Tibial artery (tissue), 4 donors: ENCODE measurements around the gene AKIP1.

ENCODE experiments used
- DNase-seq, 2 donors: peaks; one replicate each; pipeline ENCODE4 v3.0.0-alpha.2; 2019
- H3K27ac ChIP-seq, 2 donors: fragments of 200-600 bp; sonication (generic) in 1 of 2; 1 replicate in 1 of 2; 2 replicates in 1 of 2; pipeline ENCODE4 v1.5.1; 2018 to 2019; ENCODE audit warnings: mild to moderate bottlenecking in 1 of 2
- H3K27me3 ChIP-seq, 2 donors: fragments of 200-600 bp; sonication (generic) in 1 of 2; one replicate each; pipeline versions ENCODE4 v1.5.1 to v1.6.0; 2016 to 2019
- H3K36me3 ChIP-seq, 3 donors: fragments of 200-600 bp; sonication (generic) in 2 of 3; one replicate each; pipeline ENCODE4 v1.5.1; 2016 to 2019; ENCODE audit warnings: mild to moderate bottlenecking in 2 of 3
- H3K4me1 ChIP-seq, 4 donors: fragments of 200-600 bp; sonication (generic) in 2 of 4; 1 replicate in 3 of 4; 2 replicates in 1 of 4; pipeline ENCODE4 v1.5.1; 2016 to 2019
- H3K4me3 ChIP-seq, 2 donors: fragments of 200-600 bp; sonication (generic) in 1 of 2; 1 replicate in 1 of 2; 2 replicates in 1 of 2; pipeline ENCODE4 v1.5.1; 2018 to 2019; ENCODE audit warnings: mild to moderate bottlenecking in 2 of 2
- H3K9me3 ChIP-seq, 3 donors: fragments of 200-600 bp; sonication (generic) in 1 of 3; one replicate each; pipeline ENCODE4 v1.5.1; 2016 to 2019
- CTCF ChIP-seq, 2 experiments: fragments of 200-600 bp in 1 of 2; fragments of 450-650 bp in 1 of 2; IDR thresholded peaks; one replicate each; pipeline ENCODE4 v1.5.1; 2017 to 2019; ENCODE audit warnings: antibody characterized with exemption in 2 of 2, mild to moderate bottlenecking in 1 of 2, moderate library complexity in 1 of 2
- intact Hi-C: fragments of 100-400 bp; cut with DNase I; formaldehyde crosslinking; loops from one replicate; pipeline ENCODE4 v1.15.0; 2023; ENCODE audit warnings: low total_unique reads

The AKIP1 gene

DNA sequence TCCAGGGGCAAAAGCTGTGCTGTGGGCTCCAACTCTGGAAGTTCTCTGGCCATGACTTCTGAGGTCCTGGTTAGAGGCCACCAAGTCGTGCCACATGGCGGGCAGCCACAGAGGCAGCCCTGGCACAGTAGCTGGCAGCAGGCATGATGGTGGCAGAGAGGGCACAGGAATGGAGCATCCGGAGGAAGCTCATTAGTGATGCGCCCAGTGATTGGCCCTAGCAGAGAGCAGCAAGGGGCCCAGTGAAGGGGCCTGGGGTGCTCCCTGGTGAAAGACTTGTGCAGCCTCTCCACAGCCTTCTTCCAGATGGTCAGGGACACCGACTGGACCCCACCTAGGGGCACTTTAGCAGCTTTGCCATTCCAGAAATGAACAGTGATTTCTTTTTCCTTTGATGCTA is 14.7 kb downstream of the AKIP1 start:
- no peaks in the 10 kb centered on the region for H3K9me3 ChIP-seq
- H3K4me3 ChIP-seq, result no peak overlapping the region
- no peak overlapping the region for H3K27ac ChIP-seq
- no peak for DNase-seq
- intact Hi-C loops, result no loop called here
- H3K4me1 ChIP-seq, result no peaks in the 10 kb centered on the region
- H3K36me3 ChIP-seq, result peaks cover 16 to 45% (median 31%) of the 10 kb centered on the region in 3 donors
- H3K27me3 ChIP-seq, result no peaks in the 10 kb centered on the region
- TF ChIP-seq CTCF (IDR thresholded peaks at IDR 0.05), result no peak

- TF ChIP-seq CTCF (IDR thresholded peaks at IDR 0.05), result no peak
- Histone ChIP-seq H3K9me3 (no peaks in the 10 kb centered on the region), H3K4me1 (no peaks in the 10 kb centered on the region), H3K27me3 (no peaks in the 10 kb centered on the region), H3K4me3 (no peak overlapping the region), H3K27ac (no peak overlapping the region), H3K36me3 (peaks cover 15 to 39% (median 28%) of the 10 kb centered on the region in 3 donors)
- intact Hi-C loops, result no loop called here
- no peak for DNase-seq
Measured at GRCh38 chr11:8926236-8926635, 15.2 kb downstream of the AKIP1 start.

- no peak for TF ChIP-seq CTCF (IDR thresholded peaks at IDR 0.05)
- Histone ChIP-seq H3K27ac (no peak overlapping the region), H3K4me1 (no peaks in the 10 kb centered on the region), H3K27me3 (no peaks in the 10 kb centered on the region), H3K4me3 (no peak overlapping the region), H3K36me3 (peaks cover 8 to 29% (median 18%) of the 10 kb centered on the region in 3 donors), H3K9me3 (no peaks in the 10 kb centered on the region)
- no peak for DNase-seq
- intact Hi-C loops, result no loop called here
Measured at GRCh38 chr11:8927233-8927632, 16.2 kb downstream of the AKIP1 start.

DNA sequence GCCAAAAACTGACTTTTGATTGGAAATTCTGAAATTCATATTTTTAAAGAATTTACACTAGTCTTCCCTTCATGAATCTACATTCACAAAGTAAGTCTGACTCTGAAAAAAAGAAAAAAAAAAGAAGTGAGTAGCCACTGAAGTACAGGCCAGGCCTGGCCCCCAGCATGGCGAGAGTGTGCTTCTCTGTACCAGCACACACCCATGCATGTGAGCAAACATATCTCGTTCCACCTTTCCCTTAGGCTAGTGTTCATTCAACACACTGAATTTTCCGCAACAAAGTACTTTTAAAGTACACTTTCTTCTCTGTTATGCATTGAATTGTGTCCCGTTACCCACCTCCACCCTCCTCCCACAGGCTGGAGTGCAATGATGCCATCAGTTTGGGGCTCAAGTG is 17.2 kb downstream of the AKIP1 start:
- Histone ChIP-seq H3K27ac (no peak overlapping the region), H3K4me1 (no peaks in the 10 kb centered on the region), H3K27me3 (no peaks in the 10 kb centered on the region), H3K36me3 (peaks cover 0 to 20% (median 9%) of the 10 kb centered on the region in 3 donors), H3K9me3 (no peaks in the 10 kb centered on the region), H3K4me3 (no peak overlapping the region)
- intact Hi-C loops, result no loop called here
- TF ChIP-seq CTCF (IDR thresholded peaks at IDR 0.05), result no peak
- no peak for DNase-seq

DNA sequence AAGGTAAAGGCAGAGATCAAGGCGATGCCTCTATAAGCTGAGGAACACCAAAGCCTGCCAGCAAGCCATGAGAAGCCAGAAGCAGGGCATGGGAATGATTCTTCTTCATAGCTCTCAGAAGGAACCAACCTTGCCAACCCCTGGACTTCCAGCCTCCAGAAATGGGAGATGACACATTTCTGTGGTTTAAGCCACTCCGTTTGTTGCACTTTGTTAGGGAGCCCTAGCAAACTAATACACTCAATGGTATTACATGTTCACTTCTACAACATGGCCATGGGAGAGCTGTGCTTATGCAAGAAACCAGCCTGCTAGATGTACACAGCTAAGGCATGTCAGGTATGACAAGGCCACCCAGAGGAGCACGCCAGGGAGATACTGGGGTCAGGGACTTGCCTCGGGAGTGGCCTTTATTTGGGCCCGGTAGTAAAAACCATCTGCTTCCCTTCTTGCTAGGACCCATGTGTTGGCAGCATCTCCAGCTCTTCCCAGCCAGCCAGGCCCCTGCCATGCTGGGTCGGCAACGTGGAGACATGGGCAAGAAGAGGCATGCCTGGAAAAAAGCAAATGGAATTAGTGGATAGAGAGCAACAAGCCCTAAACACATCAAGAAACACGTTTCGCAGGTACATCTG is 18.1 kb downstream of the AKIP1 start:
- Histone ChIP-seq H3K4me1 (no peaks in the 10 kb centered on the region), H3K27ac (no peak overlapping the region), H3K36me3 (peaks cover 0 to 11% (median 6%) of the 10 kb centered on the region in 3 donors), H3K27me3 (no peaks in the 10 kb centered on the region), H3K9me3 (no peaks in the 10 kb centered on the region), H3K4me3 (no peak overlapping the region)
- intact Hi-C loops, result no loop called here
- DNase-seq, result no peak
- no peak for TF ChIP-seq CTCF (IDR thresholded peaks at IDR 0.05)
